ENCODE results near the gene TSPEAR. TPM values are rescaled to one million over a fixed set of nuclear protein-coding genes. Genes with fewer than 3 reads are reported as not detected.

TSPEAR gene
- total RNA-seq, 1 experiment from 2014 or later, result 2.1 TPM

DNA sequence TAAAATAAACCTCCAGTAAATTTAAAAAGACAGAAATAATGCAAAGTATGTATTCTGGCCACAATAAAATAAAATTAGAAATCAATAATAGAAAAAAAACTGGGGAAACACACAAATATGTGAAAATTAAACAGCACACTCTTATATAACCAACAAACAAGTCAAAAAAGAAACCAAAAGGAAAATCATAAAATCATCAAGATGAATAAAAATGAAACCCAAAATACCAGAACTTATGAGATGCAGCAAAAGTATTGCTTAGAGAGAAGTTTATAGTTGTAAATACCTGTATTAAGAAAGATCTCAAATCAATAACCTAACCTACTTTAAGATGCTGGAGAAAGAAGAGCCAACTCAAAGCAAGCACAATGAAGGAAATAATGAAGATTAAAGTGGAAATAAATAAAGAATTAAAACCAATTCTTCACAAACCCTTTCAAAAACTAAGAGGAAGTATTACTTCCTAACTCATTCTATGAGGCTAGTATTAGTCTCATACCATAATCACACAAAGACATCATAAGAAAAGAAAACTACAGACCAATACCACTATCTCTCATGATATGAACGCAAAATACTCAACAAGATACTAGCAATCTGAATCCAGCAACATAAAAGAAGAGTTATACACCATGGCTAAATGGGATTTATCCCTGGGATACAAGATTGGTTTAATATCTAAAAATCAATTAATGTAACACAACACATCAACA lies 146.3 kb downstream of the TSPEAR start:
- CTCF ChIA-PET, result interaction anchor here (1.5 kb wide), 1 partner anchor 228 kb away, joined by 3 read pairs; no protein-coding TSS in a partner anchor

DNA sequence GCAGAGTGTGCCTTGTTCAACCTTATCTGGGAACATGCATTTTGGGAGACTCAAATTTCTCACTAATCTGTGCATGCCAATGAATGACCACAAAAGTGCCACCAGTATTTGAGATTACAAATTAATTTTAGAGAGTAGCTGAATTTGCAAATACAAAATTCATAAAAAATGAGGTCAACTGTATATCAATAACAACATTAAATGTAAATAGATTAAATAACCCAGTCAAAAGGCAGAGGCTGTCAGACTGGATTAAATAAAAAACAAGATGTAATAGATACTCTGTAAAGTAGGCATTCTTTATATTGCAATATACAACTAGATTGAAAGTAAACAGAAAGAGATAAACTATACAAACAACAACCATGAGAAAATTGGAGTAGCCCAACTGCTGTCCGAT lies 147.3 kb downstream of the TSPEAR start:
- DNase-seq (ENCODE audit: low spot score), result no peak
- no peak overlapping the region for H3K4me3 Mint-ChIP-seq
- H3K9me3 Mint-ChIP-seq, result peaks cover 10% of the 10 kb centered on the region
- ChIA-PET POLR2A (no interaction called here), CTCF (no interaction called here)
- ATAC-seq, result no peak
- no peak overlapping the region for H3K27ac Mint-ChIP-seq
- no peaks in the 10 kb centered on the region; the same call in none of the 2 replicates for H3K27me3 Mint-ChIP-seq (ENCODE audit: low read depth)
- no peaks in the 10 kb centered on the region for H3K36me3 Mint-ChIP-seq
- no peak for TF ChIP-seq EMX1 (CRISPR knock-in tag; IDR thresholded peaks at IDR 0.05)
- no peak for TF ChIP-seq FOXJ3 (CRISPR knock-in tag; IDR thresholded peaks at IDR 0.05; ENCODE audit: borderline replicate concordance)
- TF ChIP-seq, protein P1, sequence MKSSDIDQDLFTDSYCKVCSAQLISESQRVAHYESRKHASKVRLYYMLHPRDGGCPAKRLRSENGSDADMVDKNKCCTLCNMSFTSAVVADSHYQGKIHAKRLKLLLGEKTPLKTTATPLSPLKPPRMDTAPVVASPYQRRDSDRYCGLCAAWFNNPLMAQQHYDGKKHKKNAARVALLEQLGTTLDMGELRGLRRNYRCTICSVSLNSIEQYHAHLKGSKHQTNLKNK (CRISPR knock-in tag; IDR thresholded peaks at IDR 0.05), result no peak
- TF ChIP-seq MYBL2 (CRISPR knock-in tag; IDR thresholded peaks at IDR 0.05), result no peak
- TF ChIP-seq, protein P2, sequence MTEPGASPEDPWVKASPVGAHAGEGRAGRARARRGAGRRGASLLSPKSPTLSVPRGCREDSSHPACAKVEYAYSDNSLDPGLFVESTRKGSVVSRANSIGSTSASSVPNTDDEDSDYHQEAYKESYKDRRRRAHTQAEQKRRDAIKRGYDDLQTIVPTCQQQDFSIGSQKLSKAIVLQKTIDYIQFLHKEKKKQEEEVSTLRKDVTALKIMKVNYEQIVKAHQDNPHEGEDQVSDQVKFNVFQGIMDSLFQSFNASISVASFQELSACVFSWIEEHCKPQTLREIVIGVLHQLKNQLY (CRISPR knock-in tag; IDR thresholded peaks at IDR 0.05), result no peak
- TF ChIP-seq GABPB1 (CRISPR knock-in tag; IDR thresholded peaks at IDR 0.05), result no peak
- TF ChIP-seq SP1 (CRISPR knock-in tag; conservative IDR thresholded peaks at IDR 0.05), result no peak
- TF ChIP-seq, protein P3, sequence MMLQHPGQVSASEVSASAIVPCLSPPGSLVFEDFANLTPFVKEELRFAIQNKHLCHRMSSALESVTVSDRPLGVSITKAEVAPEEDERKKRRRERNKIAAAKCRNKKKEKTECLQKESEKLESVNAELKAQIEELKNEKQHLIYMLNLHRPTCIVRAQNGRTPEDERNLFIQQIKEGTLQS (CRISPR knock-in tag; conservative IDR thresholded peaks at IDR 0.05), result no peak
- TF ChIP-seq, protein P4, sequence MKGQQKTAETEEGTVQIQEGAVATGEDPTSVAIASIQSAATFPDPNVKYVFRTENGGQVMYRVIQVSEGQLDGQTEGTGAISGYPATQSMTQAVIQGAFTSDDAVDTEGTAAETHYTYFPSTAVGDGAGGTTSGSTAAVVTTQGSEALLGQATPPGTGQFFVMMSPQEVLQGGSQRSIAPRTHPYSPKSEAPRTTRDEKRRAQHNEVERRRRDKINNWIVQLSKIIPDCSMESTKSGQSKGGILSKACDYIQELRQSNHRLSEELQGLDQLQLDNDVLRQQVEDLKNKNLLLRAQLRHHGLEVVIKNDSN (CRISPR knock-in tag; IDR thresholded peaks at IDR 0.05), result no peak
- TF ChIP-seq, protein P5, sequence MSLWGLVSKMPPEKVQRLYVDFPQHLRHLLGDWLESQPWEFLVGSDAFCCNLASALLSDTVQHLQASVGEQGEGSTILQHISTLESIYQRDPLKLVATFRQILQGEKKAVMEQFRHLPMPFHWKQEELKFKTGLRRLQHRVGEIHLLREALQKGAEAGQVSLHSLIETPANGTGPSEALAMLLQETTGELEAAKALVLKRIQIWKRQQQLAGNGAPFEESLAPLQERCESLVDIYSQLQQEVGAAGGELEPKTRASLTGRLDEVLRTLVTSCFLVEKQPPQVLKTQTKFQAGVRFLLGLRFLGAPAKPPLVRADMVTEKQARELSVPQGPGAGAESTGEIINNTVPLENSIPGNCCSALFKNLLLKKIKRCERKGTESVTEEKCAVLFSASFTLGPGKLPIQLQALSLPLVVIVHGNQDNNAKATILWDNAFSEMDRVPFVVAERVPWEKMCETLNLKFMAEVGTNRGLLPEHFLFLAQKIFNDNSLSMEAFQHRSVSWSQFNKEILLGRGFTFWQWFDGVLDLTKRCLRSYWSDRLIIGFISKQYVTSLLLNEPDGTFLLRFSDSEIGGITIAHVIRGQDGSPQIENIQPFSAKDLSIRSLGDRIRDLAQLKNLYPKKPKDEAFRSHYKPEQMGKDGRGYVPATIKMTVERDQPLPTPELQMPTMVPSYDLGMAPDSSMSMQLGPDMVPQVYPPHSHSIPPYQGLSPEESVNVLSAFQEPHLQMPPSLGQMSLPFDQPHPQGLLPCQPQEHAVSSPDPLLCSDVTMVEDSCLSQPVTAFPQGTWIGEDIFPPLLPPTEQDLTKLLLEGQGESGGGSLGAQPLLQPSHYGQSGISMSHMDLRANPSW (CRISPR knock-in tag; conservative IDR thresholded peaks at IDR 0.05; ENCODE audit: low read depth), result no peak
- TF ChIP-seq GRHL2 (CRISPR knock-in tag; IDR thresholded peaks at IDR 0.05; ENCODE audit: insufficient replicate concordance, severe bottlenecking), result no peak
- H3K4me1 Mint-ChIP-seq, result no peaks in the 10 kb centered on the region

More for the DNA sequence above, 146.3 kb downstream of the TSPEAR start:
- no peak overlapping the region for H3K4me3 Mint-ChIP-seq
- no peak for ATAC-seq
- H3K36me3 Mint-ChIP-seq, result no peaks in the 10 kb centered on the region
- POLR2A ChIA-PET, result no interaction called here
- H3K27ac Mint-ChIP-seq, result no peak overlapping the region
- no peaks in the 10 kb centered on the region for H3K4me1 Mint-ChIP-seq
- no peaks in the 10 kb centered on the region; the same call in 1 of the 2 replicates for H3K27me3 Mint-ChIP-seq (ENCODE audit: low read depth)
- TF ChIP-seq, protein P6, sequence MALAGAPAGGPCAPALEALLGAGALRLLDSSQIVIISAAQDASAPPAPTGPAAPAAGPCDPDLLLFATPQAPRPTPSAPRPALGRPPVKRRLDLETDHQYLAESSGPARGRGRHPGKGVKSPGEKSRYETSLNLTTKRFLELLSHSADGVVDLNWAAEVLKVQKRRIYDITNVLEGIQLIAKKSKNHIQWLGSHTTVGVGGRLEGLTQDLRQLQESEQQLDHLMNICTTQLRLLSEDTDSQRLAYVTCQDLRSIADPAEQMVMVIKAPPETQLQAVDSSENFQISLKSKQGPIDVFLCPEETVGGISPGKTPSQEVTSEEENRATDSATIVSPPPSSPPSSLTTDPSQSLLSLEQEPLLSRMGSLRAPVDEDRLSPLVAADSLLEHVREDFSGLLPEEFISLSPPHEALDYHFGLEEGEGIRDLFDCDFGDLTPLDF (CRISPR knock-in tag; IDR thresholded peaks at IDR 0.05), result no peak
- TF ChIP-seq ELF4 (CRISPR knock-in tag; IDR thresholded peaks at IDR 0.05; ENCODE audit: low read depth) (no peak), TP53 (CRISPR knock-in tag; IDR thresholded peaks at IDR 0.05) (no peak), NFYB (CRISPR knock-in tag; conservative IDR thresholded peaks at IDR 0.05; ENCODE audit: low read depth) (no peak), FOXJ3 (CRISPR knock-in tag; IDR thresholded peaks at IDR 0.05; ENCODE audit: borderline replicate concordance) (no peak), TEAD4 (CRISPR knock-in tag; IDR thresholded peaks at IDR 0.05) (no peak), ZNF671 (CRISPR knock-in tag; IDR thresholded peaks at IDR 0.05) (no peak), NFE2L1 (CRISPR knock-in tag; IDR thresholded peaks at IDR 0.05) (no peak), HMGA2 (CRISPR knock-in tag; IDR thresholded peaks at IDR 0.05) (no peak), ZNF416 (CRISPR knock-in tag; IDR thresholded peaks at IDR 0.05) (no peak), TEAD1 (CRISPR knock-in tag; IDR thresholded peaks at IDR 0.05) (no peak)
- TF ChIP-seq, protein P7, sequence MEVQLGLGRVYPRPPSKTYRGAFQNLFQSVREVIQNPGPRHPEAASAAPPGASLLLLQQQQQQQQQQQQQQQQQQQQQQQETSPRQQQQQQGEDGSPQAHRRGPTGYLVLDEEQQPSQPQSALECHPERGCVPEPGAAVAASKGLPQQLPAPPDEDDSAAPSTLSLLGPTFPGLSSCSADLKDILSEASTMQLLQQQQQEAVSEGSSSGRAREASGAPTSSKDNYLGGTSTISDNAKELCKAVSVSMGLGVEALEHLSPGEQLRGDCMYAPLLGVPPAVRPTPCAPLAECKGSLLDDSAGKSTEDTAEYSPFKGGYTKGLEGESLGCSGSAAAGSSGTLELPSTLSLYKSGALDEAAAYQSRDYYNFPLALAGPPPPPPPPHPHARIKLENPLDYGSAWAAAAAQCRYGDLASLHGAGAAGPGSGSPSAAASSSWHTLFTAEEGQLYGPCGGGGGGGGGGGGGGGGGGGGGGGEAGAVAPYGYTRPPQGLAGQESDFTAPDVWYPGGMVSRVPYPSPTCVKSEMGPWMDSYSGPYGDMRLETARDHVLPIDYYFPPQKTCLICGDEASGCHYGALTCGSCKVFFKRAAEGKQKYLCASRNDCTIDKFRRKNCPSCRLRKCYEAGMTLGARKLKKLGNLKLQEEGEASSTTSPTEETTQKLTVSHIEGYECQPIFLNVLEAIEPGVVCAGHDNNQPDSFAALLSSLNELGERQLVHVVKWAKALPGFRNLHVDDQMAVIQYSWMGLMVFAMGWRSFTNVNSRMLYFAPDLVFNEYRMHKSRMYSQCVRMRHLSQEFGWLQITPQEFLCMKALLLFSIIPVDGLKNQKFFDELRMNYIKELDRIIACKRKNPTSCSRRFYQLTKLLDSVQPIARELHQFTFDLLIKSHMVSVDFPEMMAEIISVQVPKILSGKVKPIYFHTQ (CRISPR knock-in tag; IDR thresholded peaks at IDR 0.05), result no peak
- TF ChIP-seq, protein P8, sequence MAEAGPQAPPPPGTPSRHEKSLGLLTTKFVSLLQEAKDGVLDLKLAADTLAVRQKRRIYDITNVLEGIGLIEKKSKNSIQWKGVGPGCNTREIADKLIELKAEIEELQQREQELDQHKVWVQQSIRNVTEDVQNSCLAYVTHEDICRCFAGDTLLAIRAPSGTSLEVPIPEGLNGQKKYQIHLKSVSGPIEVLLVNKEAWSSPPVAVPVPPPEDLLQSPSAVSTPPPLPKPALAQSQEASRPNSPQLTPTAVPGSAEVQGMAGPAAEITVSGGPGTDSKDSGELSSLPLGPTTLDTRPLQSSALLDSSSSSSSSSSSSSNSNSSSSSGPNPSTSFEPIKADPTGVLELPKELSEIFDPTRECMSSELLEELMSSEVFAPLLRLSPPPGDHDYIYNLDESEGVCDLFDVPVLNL (CRISPR knock-in tag; IDR thresholded peaks at IDR 0.05; ENCODE audit: borderline replicate concordance, low read depth), result no peak
- H3K9me3 Mint-ChIP-seq, result peaks cover 10% of the 10 kb centered on the region
- DNase-seq (ENCODE audit: low spot score), result no peak
